Nephron (organoid): Measurements from ENCODE around the gene PRKAG2.

Experiments used
- H3K27ac Mint-ChIP-seq, 3 experiments: 2 replicates each; pipeline ENCODE4 v1.8.0; 2020; ENCODE audit warnings: mixed read lengths in 3 of 3, mild to moderate bottlenecking in 2 of 3, moderate library complexity in 1 of 3
- H3K27me3 Mint-ChIP-seq: 2 replicates; pipeline ENCODE4 v1.8.0; 2021; ENCODE audit warnings: low read depth, mild to moderate bottlenecking, moderate library complexity, mixed read lengths
- H3K36me3 Mint-ChIP-seq: 2 replicates; pipeline ENCODE4 v1.8.0; 2020; ENCODE audit warnings: low read depth, mixed read lengths
- H3K4me1 Mint-ChIP-seq: 2 replicates; pipeline ENCODE4 v1.8.0; 2020; ENCODE audit warnings: mixed read lengths
- H3K4me3 Mint-ChIP-seq, 3 experiments: 2 replicates each; pipeline ENCODE4 v1.8.0; 2020; ENCODE audit warnings: mild to moderate bottlenecking in 3 of 3, mixed read lengths in 3 of 3, moderate library complexity in 2 of 3
- H3K9me3 Mint-ChIP-seq: 2 replicates; pipeline ENCODE4 v1.8.0; 2020; ENCODE audit warnings: mixed read lengths
- CTCF ChIP-seq, 3 experiments: fragments of 200-600 bp; sonication (generic); IDR thresholded peaks; one replicate each; pipeline ENCODE4 v1.5.0; 2021; ENCODE audit warnings: antibody characterized with exemption in 3 of 3; ENCODE audit not compliant: unreplicated experiment in 3 of 3

PRKAG2 gene

GRCh38 chr7:151700586-151701165 is 176.2 kb downstream of the PRKAG2 start:
- Mint-ChIP-seq H3K4me1 (peaks cover 38% of the 10 kb centered on the region), H3K9me3 (no peaks in the 10 kb centered on the region), H3K27me3 (peaks cover 28% of the 10 kb centered on the region), H3K36me3 (no peaks in the 10 kb centered on the region), H3K4me3 (no peak overlapping the region), H3K27ac (no peak overlapping the region)
- TF ChIP-seq CTCF (IDR thresholded peaks at IDR 0.05; ENCODE audit: unreplicated experiment in 3 of 3) = no peak

DNA sequence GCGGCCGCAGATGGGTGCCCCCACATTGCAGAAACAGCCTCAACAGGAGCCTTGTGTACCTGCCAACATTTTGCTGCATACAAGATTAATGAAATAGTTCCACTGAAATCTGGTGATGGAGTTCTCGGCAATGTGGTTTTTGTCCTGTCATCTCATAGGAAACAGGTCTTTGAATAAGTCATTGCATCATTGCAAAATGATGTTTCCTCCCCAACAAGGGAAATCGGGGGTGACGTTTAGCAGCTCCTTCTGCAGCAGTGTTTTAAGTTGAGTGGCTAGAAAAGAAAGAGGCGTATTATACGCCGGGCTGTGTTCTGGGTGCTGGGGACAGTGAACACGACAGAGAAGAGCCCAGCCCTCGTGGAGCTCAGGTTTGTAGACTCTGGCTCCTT is 177.0 kb downstream of the PRKAG2 start:
- peak overlapping the region in 1 of 3 experiments; percentile 2 for H3K27ac Mint-ChIP-seq

DNA sequence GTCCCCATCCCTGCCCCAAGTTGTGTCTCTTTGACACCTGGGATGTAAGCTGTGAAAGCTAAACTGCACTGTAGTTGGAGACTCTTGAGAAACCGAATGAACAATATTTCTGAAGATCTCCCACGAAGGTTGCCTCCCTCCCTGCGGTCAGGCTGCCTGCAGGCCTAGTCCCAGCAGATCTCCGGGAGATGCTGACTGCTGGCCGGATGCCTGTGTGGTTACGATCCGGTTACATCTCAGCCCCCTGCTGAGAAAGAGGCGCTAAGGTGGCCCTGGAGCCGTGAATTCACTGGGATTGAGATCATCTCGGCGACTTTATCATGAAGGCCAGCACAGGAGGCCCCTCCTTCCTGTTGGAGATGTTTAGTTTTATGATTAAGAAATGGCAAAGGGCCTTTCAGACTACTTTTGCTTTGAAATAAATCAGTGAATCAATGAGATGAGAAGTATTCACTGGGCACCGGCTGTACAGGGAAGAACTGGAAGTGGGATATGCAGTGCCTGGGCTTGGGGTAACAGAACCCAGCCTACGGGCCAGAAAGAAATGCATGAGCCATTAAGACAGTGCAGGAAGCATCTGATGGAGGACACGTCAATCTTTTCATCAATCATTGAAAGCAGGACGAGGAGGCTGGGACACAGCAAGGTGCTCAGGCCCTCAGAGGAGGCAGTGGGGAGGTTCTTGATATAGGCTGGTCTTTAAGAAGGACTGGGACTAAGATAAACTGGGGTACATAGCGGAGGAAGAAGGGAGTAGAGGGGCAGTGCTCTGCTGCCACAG is 177.6 kb downstream of the PRKAG2 start:
- TF ChIP-seq CTCF (IDR thresholded peaks at IDR 0.05; ENCODE audit: unreplicated experiment in 3 of 3) = no peak
- H3K9me3 Mint-ChIP-seq = no peaks in the 10 kb centered on the region
- H3K4me1 Mint-ChIP-seq = peaks cover 39% of the 10 kb centered on the region
- no peaks in the 10 kb centered on the region for H3K36me3 Mint-ChIP-seq
- no peak overlapping the region for H3K4me3 Mint-ChIP-seq
- H3K27me3 Mint-ChIP-seq = peaks cover 27% of the 10 kb centered on the region
- H3K27ac Mint-ChIP-seq = peak overlapping the region in 1 of 3 experiments; percentile 2

More for the DNA sequence above, 177.0 kb downstream of the PRKAG2 start:
- H3K27me3 Mint-ChIP-seq = peaks cover 26% of the 10 kb centered on the region
- H3K36me3 Mint-ChIP-seq = no peaks in the 10 kb centered on the region
- H3K9me3 Mint-ChIP-seq = no peaks in the 10 kb centered on the region
- no peak overlapping the region for H3K4me3 Mint-ChIP-seq
- no peak for TF ChIP-seq CTCF (IDR thresholded peaks at IDR 0.05; ENCODE audit: unreplicated experiment in 3 of 3)
- H3K4me1 Mint-ChIP-seq = peaks cover 35% of the 10 kb centered on the region

DNA sequence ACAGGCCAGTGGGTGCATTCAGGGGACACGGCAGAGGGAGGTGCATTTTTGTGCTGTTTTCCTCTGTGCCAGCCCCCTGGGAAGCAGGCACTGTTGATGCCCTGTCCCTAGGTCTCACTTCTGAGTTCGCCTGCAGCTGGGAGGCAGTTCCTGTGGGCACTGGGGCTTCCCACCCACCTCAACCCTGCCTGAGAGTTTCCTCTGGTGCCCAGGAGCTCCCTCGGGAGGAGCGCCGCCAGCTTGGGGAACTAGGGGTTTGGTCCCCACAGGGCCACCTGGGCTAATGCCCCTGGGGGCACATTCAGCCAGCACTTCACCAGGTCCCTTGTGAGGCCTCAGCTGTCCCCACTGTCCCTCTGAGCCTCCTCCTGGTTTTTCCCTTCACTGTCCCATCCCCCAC is 179.0 kb downstream of the PRKAG2 start:
- Mint-ChIP-seq H3K4me3 (no peak overlapping the region), H3K36me3 (no peaks in the 10 kb centered on the region), H3K4me1 (peaks cover 41% of the 10 kb centered on the region), H3K9me3 (no peaks in the 10 kb centered on the region), H3K27me3 (peaks cover 20% of the 10 kb centered on the region), H3K27ac (no peak overlapping the region)
- TF ChIP-seq CTCF (IDR thresholded peaks at IDR 0.05; ENCODE audit: unreplicated experiment in 3 of 3) = no peak

DNA sequence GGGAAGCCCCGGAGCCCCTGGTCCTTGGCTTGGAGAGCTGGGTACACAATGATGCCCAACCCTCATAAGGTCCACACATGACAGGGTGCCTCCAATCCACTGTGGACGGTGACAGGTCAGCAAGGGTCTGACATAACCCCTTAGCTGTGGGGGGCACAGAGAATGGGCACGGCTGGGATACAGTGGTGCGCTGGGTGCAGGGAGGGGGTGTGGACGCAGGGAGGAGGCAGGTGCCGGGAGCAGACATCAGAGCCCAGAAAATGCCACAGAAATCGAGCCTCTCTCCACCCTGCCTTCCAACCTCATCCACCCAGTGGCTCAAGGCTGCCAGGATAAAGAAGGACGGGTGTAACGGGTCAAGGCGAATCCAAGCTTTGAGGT is 179.4 kb downstream of the PRKAG2 start:
- no peak overlapping the region for H3K27ac Mint-ChIP-seq
- H3K36me3 Mint-ChIP-seq = no peaks in the 10 kb centered on the region
- peaks cover 42% of the 10 kb centered on the region for H3K4me1 Mint-ChIP-seq
- TF ChIP-seq CTCF (IDR thresholded peaks at IDR 0.05; ENCODE audit: unreplicated experiment in 3 of 3) = no peak
- H3K4me3 Mint-ChIP-seq = no peak overlapping the region
- peaks cover 17% of the 10 kb centered on the region for H3K27me3 Mint-ChIP-seq
- H3K9me3 Mint-ChIP-seq = no peaks in the 10 kb centered on the region
